DLD1 (cell line): ENCODE results near the gene USP34.

Experiments
- in situ Hi-C: cut with HindIII; loops from 2 replicates; pipeline ENCODE4 v1.10.0; 2017; ENCODE audit warnings: low sequenced_read_pairs

The USP34 gene

DNA sequence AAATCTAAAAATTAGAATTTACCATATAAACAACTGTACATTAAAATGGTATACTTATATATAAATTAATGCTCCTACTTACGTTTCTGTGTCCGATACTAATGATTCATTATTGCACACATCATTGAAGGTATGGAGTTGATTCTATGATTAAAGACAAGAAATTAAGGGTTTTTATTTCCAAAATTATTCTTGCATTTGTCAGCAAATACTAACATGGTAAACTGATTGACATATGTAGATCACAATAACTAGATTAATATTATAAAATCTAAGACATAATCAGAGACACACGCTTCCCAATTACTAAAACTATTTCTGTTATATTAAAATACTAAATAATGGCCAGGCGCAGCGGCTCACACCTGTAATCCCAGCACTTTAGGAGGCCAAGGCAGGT lies 92.6 kb downstream of the USP34 start:
- in situ Hi-C loops: no loop called here

DNA sequence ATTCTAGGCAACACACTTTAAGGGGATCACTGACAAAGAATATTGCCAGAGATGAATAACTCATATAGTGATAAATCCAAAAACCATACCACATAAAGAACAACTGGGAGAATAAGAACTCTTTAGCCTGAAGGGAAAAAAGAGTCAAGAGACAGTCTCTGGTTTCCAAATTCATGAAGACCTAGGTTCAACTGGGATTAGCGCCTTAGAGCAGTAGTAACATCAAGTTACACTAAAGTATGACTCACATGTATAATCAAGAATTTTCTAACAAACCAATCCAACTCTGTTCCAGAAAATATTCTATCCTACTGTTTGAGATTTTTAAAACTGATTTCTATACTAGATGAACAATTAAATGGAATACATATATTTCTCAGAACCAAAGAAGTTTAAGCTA lies 93.8 kb downstream of the USP34 start:
- in situ Hi-C loops: no loop called here

DNA sequence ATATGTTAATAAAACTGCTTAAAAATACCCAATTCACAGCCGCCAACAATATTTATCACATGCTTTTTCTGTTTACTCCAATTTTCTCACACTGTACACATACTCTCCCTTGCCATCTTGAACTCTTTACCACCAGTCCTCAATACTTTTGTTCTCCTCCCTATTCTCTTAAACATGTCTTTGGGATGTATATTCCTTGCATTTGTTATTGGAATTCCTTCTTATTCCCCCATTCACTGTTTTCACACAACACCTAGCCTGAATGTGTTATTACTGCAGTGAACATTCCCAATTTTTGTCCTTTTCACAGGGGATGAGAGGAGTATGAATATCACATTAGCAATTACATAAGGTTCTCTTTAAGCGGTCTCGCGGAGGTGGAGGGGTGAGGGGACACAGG lies 94.7 kb downstream of the USP34 start:
- in situ Hi-C loops: no loop called here

DNA sequence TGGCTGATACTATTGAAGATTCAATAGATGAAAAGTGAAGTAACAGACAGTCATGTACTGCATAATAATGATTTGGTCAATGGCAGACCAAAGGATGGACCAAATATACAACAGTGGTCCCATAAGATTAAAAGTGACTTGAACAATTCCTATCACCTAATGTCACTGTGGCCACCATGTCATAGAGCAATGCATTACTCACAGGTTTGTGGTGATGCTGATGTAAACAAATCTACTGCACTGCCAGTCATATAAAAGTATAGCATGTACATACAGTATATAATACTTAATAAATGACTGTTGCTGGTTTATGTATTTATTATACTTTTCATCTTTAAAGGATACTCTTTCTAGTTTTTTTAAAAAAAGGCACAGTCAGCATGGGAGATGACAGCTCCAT lies 99.9 kb downstream of the USP34 start:
- in situ Hi-C loops: no loop called here

DNA sequence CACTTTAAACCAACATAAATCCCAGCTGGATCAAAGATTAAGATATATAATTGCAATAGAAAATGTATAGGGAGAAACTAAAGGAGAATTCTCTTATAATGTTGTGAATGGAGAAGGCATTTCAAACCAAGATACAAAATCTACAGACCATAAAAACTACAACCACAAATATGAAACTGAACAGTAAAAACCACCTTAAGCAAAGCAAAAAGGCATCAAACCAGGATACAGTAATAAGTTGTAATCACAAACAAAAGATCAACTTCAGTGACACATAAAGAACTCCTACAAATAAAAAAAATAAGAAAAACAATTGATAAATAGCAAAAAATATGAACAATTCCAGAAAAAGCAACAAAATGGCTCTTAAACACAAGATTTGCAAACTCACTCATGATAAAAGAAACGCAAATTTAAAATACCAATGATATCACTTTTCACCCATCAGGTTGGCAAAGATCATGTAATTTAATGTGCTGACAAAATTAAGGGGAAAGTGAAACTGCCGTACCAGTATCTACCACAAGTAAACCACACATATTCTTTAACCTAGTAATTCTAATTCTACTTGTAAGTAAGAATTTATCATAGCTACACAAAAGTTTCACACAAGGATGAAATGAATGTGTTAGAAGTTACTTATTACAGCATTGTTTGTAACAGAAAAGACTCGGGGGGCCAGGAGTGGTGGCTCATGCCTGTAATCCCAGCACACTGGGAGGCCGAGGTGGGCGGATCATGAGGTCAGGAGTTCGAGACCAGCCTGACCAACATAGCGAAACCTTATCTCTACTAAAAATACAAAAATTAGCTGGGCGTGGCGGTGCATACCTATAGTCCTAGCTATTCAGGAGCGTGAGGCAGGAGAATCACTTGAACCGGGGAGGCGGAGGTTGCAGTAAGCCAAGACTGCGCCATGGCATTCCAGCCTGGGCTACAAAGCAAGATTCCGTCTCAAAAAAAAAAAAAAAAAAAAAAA lies 101.9 kb downstream of the USP34 start:
- in situ Hi-C loops: no loop called here

DNA sequence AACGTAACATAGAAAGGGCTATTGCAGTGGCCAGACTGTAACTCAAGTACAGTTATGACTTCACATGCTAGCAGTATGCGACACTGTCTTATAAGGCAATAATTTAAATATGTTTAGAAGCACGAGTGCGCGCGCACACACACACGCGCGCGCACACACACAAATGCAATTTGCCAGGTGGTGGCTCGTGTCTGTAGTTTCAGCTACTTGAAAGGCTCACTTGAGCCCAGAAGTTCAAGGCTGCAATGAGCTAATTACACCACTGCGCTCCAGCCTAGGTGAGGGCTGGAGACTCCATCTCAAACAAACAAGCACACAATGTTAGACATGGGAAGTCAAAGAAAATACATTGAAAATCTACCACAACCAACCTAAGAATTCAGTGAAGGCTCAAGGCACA lies 103.7 kb downstream of the USP34 start:
- in situ Hi-C loops: no loop called here

DNA sequence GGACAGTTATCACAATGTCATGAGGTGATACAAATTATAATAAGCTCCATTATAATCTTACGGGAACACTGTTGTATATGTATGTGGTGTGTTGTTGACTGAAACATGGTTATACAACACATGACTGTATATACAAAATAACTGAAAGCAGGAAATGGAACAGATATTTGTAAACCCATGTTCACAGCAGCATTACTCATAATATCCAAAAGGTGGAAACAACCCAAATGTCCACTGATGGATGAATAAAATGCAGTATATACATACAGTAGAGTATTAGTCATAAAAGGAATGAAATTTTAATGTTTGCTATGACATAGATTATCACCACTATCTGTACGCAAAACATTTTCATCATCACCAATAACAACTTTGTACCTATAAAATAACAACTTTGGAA lies 107.3 kb downstream of the USP34 start:
- in situ Hi-C loops: no loop called here

DNA sequence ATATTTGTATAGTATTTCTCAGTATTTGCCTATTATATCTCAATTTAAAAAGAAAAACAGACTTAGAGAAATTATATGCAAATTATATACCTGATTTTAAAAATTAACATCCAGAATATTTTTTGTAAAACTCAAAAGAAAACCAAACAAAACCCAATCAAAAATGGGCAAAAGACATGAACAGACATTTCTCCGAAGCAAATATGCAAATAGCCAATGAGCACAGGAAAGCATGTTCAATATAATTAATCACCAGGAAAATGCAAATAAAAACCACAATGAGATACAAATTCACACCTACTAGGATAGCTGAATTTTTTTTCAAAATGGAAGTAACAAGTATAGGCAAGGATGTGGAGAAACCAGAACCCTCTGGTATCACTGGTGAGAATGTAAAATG lies 108.0 kb downstream of the USP34 start:
- in situ Hi-C loops: no loop called here

DNA sequence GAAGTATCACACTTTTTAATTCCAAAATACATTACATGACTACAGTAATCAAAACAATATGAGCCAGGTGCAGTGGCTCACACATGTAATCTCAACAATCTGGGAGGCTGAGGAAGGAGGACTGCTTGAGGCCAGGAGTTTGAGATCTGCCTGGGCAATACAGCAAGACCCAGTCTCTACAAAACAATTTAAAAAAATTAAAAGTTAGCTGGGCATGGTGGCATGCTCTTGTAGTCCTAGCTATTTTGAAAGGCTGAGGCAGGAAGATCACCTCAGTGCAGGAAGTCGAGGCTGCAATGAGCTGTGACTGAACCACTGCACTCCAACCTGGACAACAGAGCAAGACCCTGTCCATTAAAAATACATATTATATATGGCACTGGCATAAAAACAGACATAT lies 109.8 kb downstream of the USP34 start:
- in situ Hi-C loops: no loop called here

DNA sequence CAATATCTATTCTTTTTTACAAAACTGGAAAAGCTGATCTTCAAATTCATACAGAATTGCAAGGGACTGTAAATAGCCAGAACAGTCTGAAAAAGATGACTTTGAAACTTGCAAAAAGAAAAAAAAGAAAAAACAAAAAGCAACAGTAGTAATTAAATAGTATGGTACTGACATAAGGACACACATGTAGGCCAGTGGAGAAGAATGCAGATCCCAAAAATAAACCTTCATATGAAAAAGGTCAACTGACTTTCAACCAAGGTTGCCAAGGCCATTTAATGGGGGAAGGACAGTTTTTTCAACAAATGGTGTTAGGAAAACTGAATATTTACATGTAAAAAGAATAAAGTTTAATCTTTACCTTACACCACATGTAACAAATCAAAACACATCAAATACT lies 111.8 kb downstream of the USP34 start:
- in situ Hi-C loops: no loop called here

DNA sequence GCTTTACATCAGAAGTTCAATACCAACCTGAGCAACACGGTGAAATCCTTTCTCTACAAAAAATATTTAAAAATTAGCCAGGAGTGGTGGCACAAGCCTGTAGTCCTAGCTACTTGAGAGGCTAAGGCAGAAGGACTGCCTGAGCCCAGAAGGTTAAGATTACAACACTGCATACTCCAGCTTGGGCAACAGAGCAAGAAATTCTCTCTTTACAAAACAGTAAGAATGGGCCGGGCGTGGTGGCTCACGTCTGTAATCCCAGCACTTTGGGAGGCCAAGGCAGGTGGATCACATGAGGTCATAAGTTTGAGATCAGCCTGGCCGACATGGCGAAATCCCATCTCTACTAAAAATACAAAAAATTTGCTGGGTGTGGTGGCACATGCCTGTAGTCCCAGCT lies 113.2 kb downstream of the USP34 start:
- in situ Hi-C loops: no loop called here

DNA sequence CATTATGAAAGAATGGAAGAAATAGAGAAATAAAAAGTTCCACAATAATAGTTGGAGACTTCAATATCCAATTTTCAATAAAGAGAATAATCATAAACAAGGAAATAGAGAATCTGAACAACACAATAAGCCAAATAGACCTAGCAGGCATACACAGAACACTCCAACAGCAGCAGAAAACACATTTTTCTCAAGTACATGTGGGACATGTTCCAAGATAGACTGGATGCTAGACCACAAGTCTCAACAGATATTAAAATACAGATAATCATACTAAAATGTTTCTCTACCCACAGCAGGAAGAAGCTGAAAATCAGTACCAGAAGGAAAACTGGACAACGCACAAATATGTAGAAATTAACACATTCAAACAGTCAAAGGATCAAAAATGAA lies 113.9 kb downstream of the USP34 start:
- in situ Hi-C loops: no loop called here

DNA sequence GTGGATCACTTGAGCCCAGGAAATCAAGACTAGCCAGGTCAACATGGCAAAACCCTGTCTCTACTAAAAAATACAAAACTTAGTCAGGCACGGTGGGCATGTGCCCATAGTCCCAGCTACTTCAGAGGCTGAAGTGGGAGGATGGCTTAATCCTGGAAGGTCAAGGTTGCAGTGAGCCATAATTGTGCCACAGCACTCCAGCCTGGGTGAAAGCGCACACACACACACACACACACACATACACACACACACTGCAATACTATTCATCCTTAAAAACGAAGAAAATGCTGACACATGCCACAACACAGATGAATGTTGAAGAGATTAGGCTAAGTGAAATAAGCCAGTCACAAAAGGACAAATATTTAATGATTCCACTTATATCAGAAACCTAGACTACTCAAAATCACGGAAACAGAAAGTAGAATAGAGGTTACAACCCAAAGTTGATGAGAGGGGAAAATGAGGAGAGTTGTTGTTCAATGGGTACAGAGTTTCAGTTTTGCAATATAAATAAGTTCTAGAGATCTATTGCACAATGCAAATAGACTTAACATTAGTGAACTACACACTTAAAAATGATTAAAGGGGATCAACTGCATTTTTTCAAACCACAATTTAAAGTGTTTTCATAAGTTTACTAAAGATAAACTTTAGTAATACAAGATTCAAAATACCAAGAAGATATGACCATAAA lies 114.5 kb downstream of the USP34 start:
- in situ Hi-C loops: no loop called here

DNA sequence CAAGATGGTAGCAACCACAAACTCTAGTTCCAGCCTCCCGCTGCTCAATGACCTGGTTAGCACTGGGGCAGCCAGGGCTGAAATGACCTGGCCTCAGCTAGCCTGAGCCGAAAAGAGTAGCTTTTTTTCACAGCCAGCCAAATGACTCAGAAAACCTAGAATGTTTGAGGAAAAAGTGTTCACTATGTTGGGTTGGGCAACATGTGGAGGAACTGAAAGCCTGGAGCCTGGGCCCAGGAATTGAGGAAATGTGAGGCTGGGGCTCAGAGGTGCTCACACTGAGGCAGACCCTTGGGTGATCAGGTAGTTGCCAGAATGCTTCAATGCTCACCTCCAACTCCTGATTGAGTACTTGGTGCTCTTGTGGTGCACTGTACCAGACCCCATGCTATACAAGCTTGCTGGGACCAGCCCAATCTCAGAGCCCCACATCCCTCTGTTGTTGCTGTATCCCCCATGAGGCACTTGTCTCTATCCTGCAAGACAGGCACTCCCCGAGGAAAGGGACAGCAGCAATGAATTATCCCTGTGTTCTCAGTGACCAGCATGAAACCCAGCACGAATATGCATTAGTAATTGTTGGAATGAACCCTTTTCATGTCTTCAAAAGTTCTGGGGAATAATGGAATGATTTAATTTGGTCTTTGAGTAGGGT lies 116.2 kb downstream of the USP34 start:
- in situ Hi-C loops: no loop called here

DNA sequence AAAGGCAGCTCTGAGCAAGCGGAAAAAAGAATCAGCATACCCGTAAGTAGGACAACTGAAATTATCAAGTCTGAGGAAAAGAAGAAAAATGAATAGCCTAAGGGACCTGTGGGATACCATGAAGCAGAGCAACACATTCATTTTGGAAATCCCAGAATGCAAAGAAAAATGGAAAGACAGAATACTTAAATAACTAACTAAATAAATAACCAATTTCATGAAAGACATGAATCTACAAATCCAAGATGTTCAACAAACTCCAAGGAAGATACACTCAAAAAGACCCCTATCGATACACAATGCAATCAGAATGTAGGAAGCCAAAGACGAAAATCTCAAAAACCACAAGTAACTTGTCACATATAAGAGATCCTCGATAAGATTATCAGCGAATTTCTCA lies 117.0 kb downstream of the USP34 start:
- in situ Hi-C loops: no loop called here

DNA sequence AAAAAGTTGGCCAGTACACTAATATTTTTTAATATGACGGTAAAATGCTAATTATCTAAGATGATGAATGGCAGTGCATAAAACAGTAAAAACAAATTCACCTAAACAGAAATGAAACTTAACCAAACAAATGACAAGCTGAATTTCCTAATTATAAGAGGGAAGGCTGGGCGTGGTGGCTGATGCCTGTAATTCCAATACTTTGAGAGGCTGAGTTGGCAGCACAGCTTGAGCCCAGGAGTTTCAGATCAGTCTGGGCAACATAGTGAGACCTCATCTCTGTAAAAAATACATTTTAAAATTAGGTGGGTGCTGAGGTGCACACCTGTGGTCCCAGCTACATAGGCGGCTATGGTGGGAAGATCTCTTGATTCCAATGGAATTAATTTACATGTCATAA lies 120.1 kb downstream of the USP34 start:
- in situ Hi-C loops: no loop called here

DNA sequence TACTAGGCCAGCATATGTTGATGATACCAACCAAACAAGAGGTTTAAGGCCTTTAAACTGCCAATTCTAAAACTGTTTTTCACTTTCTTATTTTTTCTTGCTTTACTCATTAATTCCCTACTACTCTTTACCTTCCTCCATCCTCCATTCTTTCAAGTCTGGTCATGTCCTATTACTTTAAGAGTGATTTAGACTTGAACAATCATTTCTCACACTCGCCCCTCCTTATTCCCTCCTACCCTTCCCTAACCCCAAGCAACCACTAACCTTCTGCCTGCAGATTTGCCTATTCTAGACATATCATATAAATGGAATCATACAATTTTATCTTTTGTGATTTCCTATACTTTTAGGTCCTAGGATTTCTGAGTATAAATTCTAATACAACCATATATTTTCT lies 127.7 kb downstream of the USP34 start:
- in situ Hi-C loops: no loop called here

DNA sequence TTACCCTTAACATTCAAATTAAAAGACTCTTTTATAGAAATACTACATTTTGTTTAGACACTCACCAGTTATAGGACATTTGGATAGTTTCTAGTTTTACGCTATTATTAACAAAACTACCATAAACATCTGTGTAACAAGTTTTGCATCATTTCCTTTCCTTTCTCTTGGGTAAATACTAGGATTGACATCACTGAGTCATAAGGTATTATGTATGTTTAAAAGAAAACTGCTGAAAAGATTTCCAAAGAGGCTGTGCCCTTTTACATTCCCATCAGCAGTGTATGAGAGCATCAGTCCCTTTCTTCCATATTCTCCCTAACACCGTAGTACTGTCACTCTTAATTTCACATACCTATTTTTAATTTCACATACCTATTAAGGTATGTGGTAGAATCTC lies 130.6 kb downstream of the USP34 start:
- in situ Hi-C loops: no loop called here

DNA sequence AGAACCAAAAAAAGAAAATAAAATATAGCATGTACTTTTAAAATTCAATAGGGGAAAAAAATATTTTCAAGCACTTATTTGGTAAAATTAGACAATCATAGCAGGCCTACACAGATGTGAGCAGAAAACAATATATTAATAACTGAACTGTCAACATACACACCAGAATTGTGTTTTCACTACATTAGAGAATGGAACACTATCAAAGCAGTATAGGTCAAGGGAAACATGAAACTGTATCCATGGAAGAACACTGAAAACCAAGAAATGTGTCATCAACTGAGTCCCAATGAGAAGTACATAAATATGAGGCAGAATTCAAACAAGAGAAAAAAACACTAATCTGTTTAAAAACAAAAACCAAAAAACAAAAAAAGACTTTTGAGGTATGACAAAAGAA lies 132.4 kb downstream of the USP34 start:
- in situ Hi-C loops: no loop called here

DNA sequence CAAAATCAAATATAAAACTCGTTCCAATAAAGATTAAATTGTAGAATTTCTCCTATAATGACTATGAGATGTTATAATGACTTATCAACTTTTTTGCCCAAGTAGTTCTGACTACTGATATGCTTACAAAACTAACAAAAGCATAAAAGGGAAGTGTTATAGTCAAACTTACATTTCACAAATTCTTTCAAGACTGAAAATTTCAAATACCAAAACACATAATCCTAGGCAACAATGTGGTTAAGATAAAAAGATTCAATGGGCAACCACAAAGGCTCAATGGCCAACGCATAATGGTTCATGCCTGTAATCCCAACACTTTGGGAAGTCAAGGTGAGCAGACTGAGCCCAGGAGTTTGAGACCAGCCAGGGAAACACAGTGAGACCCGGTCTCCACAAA lies 135.7 kb downstream of the USP34 start:
- in situ Hi-C loops: no loop called here

DNA sequence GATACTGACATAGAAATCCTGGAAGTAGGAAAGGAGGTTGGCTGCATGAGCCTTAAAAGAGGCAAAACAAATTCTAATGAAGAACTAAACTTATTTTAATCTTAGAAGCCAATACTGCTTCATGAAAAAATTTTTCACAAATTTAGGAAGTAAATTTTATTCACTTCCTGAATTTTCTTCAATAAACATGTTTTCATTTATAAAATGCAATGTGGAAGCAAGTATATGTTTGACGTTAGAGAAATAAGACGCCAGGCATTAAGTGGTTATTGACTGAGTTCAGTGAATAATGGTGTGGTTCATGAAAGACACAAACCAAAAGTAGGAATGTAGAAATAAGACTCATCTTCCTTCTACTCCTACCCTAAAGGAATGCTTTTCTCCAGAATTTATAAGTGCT lies 136.4 kb downstream of the USP34 start:
- in situ Hi-C loops: no loop called here

DNA sequence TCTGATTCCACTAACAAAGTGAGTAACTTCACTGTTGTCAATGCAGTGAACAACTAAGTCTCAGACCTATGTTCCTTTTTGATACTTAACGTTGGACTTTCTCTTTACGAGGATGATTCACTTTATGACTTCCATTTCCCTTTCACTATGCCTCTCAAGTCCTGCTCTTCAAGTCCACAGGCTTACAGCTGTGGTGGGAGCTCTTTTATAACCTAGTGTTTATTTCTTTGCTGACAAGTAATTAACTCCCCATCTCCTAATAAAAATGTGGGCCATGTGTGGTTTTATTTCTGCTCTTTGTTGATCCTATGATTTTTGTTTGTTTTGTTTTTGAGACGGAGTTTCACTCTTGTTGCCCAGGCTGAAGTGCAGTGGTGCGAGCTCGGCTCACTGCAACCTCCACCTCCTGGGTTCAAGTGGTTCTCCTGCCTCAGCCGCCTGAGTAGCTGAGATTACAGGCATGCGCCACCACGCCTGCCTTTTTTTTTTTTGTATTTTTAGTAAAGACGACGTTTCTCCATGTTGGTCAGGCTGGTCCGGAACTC lies 142.1 kb downstream of the USP34 start:
- in situ Hi-C loops: no loop called here
